Measurements from ENCODE around the gene CACNG4. TPM values are rescaled to one million over a fixed set of nuclear protein-coding genes. Genes with fewer than 3 reads are reported as not detected.

The CACNG4 gene
- polyA plus RNA-seq, 1 experiment: 0.25 TPM

GRCh38 chr17:66967837-66968543 is 3.5 kb downstream of the CACNG4 start:
- DNase-seq (ENCODE audit: low read depth, low spot score): no peak
- no peak overlapping the region for H3K27ac ChIP-seq (ENCODE audit: low read depth, low read length)
- ChIA-PET POLR2A (interaction anchor here (0.7 kb wide), 1 partner anchor 22 kb away, joined by 3 read pairs; no protein-coding TSS in a partner anchor), CTCF (no interaction called here)
- no peaks in the 10 kb centered on the region; the same call in 1 of the 2 replicates for H3K9me3 ChIP-seq (ENCODE audit: control insufficient read depth, insufficient read depth, low read length)
- peaks cover 64% of the 10 kb centered on the region for H3K27me3 ChIP-seq (ENCODE audit: control insufficient read depth, insufficient read depth, low read length)
- no peak overlapping the region for H3K4me3 ChIP-seq (ENCODE audit: low read depth, low read length)
- no peak for TF ChIP-seq CTCF (IDR thresholded peaks at IDR 0.05; ENCODE audit: low read depth, low read length)

- no peak overlapping the region for H3K27ac ChIP-seq (ENCODE audit: low read depth, low read length)
Observed at GRCh38 chr17:66968916-66969315, 4.4 kb downstream of the CACNG4 start.

GRCh38 chr17:66970140-66970539 is 5.6 kb downstream of the CACNG4 start:
- peaks cover 53% of the 10 kb centered on the region for H3K27me3 ChIP-seq (ENCODE audit: control insufficient read depth, insufficient read depth, low read length)
- no peak for TF ChIP-seq CTCF (IDR thresholded peaks at IDR 0.05; ENCODE audit: low read depth, low read length)
- no peaks in the 10 kb centered on the region; the same call in 1 of the 2 replicates for H3K9me3 ChIP-seq (ENCODE audit: control insufficient read depth, insufficient read depth, low read length)
- DNase-seq (ENCODE audit: low read depth, low spot score): no peak
- H3K4me3 ChIP-seq (ENCODE audit: low read depth, low read length): no peak overlapping the region
- no peak overlapping the region for H3K27ac ChIP-seq (ENCODE audit: low read depth, low read length)
- ChIA-PET POLR2A (no interaction called here), CTCF (no interaction called here)

More at GRCh38 chr17:66968916-66969315, 4.4 kb downstream of the CACNG4 start:
- no peak for DNase-seq (ENCODE audit: low read depth, low spot score)
- CTCF ChIA-PET: no interaction called here
- Histone ChIP-seq H3K9me3 (ENCODE audit: control insufficient read depth, insufficient read depth, low read length) (no peaks in the 10 kb centered on the region; the same call in 1 of the 2 replicates), H3K27me3 (ENCODE audit: control insufficient read depth, insufficient read depth, low read length) (peaks cover 58% of the 10 kb centered on the region), H3K4me3 (ENCODE audit: low read depth, low read length) (no peak overlapping the region)
- TF ChIP-seq CTCF (IDR thresholded peaks at IDR 0.05; ENCODE audit: low read depth, low read length): no peak
- POLR2A ChIA-PET: no interaction called here

GRCh38 chr17:66970797-66971196 is 6.3 kb downstream of the CACNG4 start:
- DNase-seq (ENCODE audit: low read depth, low spot score): no peak
- ChIA-PET CTCF (no interaction called here), POLR2A (no interaction called here)
- H3K27me3 ChIP-seq (ENCODE audit: control insufficient read depth, insufficient read depth, low read length): peaks cover 53% of the 10 kb centered on the region
- no peak overlapping the region for H3K4me3 ChIP-seq (ENCODE audit: low read depth, low read length)
- no peak overlapping the region for H3K27ac ChIP-seq (ENCODE audit: low read depth, low read length)
- H3K9me3 ChIP-seq (ENCODE audit: control insufficient read depth, insufficient read depth, low read length): no peaks in the 10 kb centered on the region; the same call in 1 of the 2 replicates
- TF ChIP-seq CTCF (IDR thresholded peaks at IDR 0.05; ENCODE audit: low read depth, low read length): no peak

- Histone ChIP-seq H3K4me3 (ENCODE audit: low read depth, low read length) (no peak overlapping the region), H3K9me3 (ENCODE audit: control insufficient read depth, insufficient read depth, low read length) (no peaks in the 10 kb centered on the region), H3K27ac (ENCODE audit: low read depth, low read length) (no peak overlapping the region), H3K27me3 (ENCODE audit: control insufficient read depth, insufficient read depth, low read length) (peaks cover 52% of the 10 kb centered on the region)
- ChIA-PET POLR2A (no interaction called here), CTCF (no interaction called here)
- no peak for DNase-seq (ENCODE audit: low read depth, low spot score)
- no peak for TF ChIP-seq CTCF (IDR thresholded peaks at IDR 0.05; ENCODE audit: low read depth, low read length)
Observed at GRCh38 chr17:66971264-66971663, 6.8 kb downstream of the CACNG4 start.
